ENCODE data around the gene STXBP1.

Gene STXBP1

DNA sequence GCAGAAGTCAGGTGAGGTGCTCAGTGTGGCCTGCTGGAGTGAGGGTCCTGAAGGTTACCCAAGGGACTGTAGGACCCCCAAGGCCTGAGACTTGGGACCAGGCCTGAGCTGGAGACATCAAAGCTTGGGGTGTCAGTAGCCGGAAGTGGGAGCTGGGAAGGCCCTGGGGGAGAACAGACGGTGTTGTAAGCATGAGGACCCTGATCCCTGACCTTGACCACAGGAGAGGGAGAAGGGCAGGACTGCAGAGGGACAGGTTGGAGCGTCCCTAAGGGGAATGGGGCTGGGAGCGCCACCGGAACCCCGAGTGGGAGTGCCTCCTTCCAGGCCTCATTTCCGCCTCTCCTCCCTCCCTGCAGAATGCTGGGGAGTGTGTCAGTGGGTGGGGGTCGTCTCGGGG lies 104.3 kb downstream of the STXBP1 start:
- no peak for DNase-seq

- DNase-seq: no peak
These were observed 105.7 kb downstream of the STXBP1 start for GRCh38 chr9:127717766-127718165.

- DNase-seq: no peak
These were observed 108.2 kb downstream of the STXBP1 start for GRCh38 chr9:127720031-127720864.

DNA sequence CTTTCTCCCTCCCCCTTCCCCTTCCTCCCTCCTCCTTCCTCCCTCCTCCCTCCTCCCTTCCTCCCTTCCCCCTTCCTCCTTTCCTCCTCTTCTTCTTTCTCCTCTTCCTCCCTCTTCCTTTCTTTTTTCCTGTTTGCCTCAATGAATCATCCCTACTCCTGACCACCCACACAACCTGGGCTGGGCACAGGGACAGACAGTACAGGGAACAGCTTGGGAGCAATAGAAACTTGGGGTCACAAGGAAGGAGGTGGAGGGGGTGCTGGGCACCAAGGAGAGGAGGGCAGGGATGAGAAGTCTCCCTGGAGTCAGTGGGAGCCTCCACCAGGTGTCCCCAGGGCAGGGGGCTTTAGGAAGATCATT lies 108.8 kb downstream of the STXBP1 start:
- no peak for DNase-seq

GRCh38 chr9:127721391-127721821 lies 109.3 kb downstream of the STXBP1 start:
- no peak for DNase-seq

DNA sequence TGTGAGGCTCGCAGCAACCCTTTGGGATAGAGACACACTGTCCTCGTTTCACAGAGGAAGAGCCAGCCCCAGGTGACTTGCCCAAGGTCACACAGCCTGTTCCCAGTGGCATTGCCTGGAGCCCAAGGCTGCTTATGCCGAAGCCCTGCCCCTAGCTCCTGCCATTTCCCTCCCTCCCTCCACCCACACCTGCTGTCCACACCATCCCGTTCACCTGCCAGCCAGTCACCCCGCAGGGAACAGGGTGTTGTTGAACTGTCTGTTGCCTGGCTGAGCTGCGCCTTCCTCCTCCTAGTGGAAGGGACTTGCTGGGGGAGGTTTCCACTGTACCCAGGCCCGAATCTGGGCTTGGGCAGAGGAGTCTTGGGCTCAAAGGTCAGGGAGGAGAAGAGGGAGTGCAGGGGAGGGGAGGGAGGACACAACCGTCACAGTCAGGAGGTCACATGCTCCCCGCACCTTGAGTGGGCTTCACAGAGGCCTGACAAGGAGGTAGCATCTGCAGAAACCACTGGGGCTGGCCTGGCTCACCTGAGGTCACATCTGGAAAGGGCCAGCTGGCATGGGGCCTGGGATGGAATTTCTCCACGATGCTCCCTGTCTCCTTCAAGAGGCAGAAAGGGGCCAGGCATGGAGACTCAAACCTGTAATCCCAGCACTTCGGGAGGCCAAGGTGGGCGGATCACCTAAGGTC lies 110.1 kb downstream of the STXBP1 start:
- no peak for DNase-seq

GRCh38 chr9:127723013-127723412 lies 110.9 kb downstream of the STXBP1 start:
- no peak for DNase-seq

- DNase-seq: no peak
These were observed 111.4 kb downstream of the STXBP1 start for GRCh38 chr9:127723444-127723843.

- DNase-seq: no peak
These were observed 111.9 kb downstream of the STXBP1 start for GRCh38 chr9:127724012-127724411.

GRCh38 chr9:127726871-127727270 lies 114.8 kb downstream of the STXBP1 start:
- no peak for DNase-seq

DNA sequence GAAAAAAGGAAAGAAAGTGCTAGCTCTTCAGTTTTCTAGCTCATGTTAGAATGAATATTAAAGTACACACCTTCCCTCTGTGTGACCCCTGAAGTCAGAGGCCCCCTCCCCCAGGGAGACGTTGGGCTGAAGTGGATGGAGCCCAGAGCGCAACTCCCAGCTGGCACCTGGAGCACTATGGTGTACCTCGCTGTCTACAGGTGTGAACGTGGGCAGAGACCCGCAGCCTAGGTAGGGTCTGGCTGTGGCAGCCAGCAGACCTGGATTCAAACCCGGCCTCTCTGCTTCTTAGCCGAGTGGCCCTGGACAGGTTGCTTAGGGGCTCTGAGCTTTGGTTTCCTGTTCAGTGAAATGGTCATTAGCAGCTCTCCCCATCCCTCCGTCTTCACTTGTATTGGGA lies 116.7 kb downstream of the STXBP1 start:
- no peak for DNase-seq

DNA sequence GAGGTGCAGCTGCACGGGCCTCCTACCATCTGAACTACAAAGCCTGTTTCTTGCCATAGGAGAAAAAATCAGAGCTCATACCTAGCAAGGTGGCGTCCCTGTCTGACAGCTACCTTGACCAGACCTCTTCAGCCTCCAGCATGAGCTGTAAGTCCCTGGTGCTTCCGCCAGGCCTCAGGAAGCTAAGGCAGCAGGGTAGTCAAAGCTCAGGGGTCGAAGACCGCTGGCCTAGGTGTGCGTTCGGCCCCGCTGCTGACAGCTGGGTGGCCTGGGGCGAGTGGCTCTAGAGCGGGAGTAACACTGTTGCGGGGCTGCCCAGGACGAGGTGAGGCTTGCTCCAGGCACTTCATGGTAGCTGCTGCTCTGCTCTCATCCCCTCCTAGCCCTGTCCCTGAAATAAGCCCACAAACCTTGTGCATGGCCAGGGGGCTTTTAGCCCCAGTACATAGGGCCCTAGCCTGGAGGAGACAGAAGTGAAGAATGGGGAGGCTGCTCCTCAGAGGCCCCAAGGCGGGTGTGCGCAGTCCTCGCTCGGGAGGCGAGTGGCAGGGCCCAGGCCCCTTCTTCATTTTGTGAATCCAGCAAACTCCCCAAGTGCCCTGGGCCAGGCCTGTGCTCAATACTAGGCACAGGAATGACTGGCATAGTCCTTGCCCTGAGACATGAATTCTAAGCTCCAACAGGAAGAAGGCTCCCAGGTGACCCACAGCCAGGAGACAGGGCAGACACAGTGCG lies 117.6 kb downstream of the STXBP1 start:
- DNase-seq: no peak

DNA sequence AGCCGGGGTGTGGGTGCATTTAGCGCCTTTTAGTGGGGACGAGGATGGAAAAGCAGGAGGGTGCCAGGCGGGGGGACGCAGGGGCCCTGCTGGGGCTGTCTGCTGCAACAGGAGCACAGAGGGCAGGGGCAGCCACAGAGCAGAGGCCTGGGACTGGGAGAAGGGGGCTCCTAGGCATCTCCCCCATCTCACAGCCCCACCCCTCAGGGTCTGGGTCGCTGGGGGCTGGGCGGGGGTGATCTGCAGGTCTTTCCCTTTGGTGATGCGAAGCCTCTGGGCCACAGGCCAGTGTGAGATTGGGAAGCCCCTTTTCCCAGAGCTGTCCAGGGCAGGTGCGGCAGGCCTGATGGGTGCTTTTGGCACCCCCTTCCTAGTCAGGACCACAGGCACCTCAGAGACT lies 118.2 kb downstream of the STXBP1 start:
- DNase-seq: no peak

DNA sequence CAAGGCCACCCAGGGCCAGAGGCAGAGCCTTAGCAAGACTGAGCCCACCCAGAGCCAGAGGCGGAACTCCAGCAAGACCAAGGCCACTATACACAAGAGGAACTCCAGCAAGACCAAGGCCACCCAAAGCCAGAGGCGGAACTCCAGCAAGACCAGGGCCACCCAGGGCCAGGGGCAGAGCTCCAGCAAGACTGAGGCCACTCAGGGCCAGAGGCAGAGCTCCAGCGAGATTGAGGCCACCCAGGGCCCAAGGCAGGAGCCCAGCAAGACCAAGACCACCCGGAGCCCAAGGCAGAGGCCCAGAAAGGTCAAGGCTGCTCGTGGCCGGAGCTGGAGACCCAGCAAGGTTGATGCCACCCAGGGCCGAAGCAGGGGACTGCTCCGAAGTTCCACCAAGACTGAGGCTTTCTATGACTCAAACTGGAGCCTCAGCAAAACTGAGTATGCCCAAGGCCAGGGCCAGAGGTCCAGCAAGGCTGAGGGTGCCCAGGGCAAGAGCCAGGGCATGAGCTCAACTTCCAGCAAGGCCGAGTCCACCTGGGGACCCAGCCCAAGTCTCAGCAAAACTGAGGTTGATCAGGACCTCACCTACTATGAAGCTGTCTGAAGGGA lies 118.8 kb downstream of the STXBP1 start:
- DNase-seq: no peak

- DNase-seq: no peak
These were observed 119.9 kb downstream of the STXBP1 start for GRCh38 chr9:127731938-127732337.

GRCh38 chr9:127732444-127732843 lies 120.4 kb downstream of the STXBP1 start:
- no peak for DNase-seq

- DNase-seq: no peak
These were observed 121.5 kb downstream of the STXBP1 start for GRCh38 chr9:127733614-127734013.

- DNase-seq: no peak
These were observed 122.2 kb downstream of the STXBP1 start for GRCh38 chr9:127734247-127734746.

- DNase-seq: peak; percentile 98 to 99
These were observed 122.9 kb downstream of the STXBP1 start, which contains the start of gene TOR2A for GRCh38 chr9:127734747-127735529. TSS of gene TOR2A (minus strand) at chr9:127735294. CDS start at chr9:127735270, 24 bp downstream.

GRCh38 chr9:127735530-127736185 lies 123.6 kb downstream of the STXBP1 start:
- no peak for DNase-seq

DNA sequence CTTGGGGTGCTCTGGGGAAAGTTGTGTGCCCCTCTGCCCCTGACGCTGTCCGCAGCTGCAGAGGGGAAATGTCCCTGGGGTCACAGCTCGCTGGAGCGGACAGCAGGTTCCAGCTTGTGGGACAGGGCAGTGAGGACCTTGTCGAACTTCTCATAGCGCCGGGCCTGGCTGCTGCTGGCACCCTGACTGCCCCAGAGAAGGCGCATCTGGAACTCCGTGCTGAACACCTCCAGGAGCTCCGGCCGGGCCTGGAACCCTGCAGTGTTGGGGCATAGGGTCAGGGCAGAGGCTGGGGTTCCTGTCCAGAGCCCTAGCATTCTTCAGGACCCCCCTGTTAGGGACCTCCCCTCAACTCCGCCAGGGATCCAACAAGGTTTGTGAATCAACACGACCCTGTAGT lies 126.6 kb downstream of the STXBP1 start:
- no peak for DNase-seq
